GM08714 (cell line): ENCODE measurements around the gene MLN.

Source experiments
- H3K4me3 ChIP-seq: fragments of 200-500 bp; sonication (Bioruptor generic); 2 replicates; pipeline ENCODE4 v1.5.1; 2014; ENCODE audit warnings: mild to moderate bottlenecking, low read length, inconsistent platforms
- ZNF274 ChIP-seq: IDR thresholded peaks from 2 replicates; pipeline ENCODE4 v1.6.1; 2012; ENCODE audit warnings: mild to moderate bottlenecking, low read depth, low read length

The MLN gene, protein sequence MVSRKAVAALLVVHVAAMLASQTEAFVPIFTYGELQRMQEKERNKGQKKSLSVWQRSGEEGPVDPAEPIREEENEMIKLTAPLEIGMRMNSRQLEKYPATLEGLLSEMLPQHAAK

GRCh38 chr6:33803571-33804053, at the start of gene MLN:
Gene MLN, minus strand, starts transcription at chr6:33804003. Its CDS starts 2,840 bp downstream, at chr6:33801163.
- no peak for TF ChIP-seq ZNF274
- H3K4me3 ChIP-seq, result no peak within 1 kb of the TSS

DNA sequence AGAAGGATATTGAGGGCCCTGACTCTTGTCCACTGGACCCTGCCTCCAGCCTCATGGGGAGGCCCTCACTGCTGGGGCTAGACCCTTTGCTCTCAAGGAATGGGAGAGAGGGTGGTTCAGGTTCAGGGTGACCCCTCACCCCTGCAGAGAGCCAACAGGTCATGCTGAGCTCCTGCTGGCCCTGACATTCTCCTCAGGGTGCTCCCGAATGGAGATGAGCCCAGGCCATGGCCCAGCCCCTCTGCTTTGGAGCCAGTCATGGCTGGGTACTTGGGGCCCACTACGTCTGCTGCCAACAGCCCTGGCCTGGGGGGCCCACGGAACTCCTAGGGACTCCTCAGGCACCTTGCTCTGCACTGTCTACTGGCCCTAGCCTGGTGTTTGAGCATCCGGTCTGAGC, 49.2 kb upstream of the MLN start:
- TF ChIP-seq ZNF274, result no peak
- H3K4me3 ChIP-seq, result no peak overlapping the region

GRCh38 chr6:33851959-33852358, 48.2 kb upstream of the MLN start:
- no peak for TF ChIP-seq ZNF274
- no peak overlapping the region for H3K4me3 ChIP-seq

GRCh38 chr6:33850869-33851541, 47.2 kb upstream of the MLN start:
- H3K4me3 ChIP-seq, result no peak overlapping the region
- TF ChIP-seq ZNF274, result no peak

DNA sequence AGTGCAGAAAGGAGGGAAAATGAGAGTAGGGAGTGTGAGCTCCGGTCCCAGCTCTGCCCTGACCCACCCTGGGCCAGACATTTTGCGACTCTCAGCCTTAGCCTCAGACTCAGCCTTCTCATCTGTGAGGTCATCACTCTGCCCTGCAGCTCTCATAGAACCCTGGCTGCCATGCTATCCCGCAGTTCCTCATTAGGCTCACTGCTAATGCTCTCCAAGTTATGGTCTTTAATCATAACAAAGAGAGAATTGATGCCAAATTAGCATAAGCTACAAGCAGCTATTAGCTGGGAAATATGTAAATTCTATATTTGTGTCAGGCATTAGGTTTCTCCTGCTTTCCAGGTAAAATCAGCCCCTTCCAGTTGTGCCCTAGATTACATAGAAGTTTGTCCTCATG, 46.5 kb upstream of the MLN start:
- no peak for TF ChIP-seq ZNF274
- H3K4me3 ChIP-seq, result no peak overlapping the region

DNA sequence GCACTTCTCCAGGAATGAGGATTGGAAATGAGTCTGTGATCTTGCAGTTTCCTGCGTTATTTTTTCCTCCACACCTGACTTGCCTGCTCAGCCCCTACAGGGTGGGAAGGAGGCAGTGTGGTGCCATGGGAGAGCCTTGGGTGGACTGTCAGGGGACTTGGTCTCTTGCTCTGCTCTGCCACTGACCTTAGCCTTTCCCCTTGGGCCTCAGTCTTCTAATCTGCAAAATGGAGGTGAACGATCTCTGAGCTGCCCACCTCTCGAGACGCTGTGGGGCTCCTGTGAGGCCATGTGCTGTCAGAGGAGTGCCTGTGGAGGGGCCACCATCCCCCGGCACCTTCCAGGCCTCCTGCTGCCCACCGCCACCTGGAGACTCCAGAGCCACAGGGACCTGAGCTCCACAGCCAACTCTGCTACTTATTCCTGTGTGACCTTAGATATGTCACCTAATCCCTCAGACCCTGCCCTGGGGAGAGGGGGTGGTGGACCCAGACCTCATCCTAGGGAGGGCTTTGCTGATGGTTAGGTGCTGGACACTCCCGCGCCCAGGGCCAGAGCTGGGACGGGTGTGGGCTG, 45.8 kb upstream of the MLN start:
- TF ChIP-seq ZNF274, result no peak
- no peak overlapping the region for H3K4me3 ChIP-seq

DNA sequence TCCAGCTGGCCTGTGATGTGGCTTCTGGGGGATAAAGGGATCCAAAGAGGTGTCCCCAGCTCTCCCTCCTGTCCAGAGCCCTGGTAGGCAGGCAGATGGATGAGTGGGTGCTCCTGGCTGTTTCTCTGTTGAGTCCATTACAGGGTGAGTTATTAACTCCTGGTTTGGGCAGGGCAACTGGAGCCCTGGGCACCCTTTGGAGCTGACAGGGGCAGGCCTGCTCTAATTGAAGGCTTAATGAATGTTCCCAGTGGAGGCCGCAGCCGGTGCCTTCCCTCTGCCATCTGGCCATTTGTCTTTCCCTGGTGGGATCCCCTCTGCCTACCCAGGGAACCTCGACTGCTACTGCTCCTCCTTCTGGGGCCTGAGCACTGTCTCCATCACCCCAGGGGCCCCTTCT, 44.7 kb upstream of the MLN start:
- no peak overlapping the region for H3K4me3 ChIP-seq
- no peak for TF ChIP-seq ZNF274

DNA sequence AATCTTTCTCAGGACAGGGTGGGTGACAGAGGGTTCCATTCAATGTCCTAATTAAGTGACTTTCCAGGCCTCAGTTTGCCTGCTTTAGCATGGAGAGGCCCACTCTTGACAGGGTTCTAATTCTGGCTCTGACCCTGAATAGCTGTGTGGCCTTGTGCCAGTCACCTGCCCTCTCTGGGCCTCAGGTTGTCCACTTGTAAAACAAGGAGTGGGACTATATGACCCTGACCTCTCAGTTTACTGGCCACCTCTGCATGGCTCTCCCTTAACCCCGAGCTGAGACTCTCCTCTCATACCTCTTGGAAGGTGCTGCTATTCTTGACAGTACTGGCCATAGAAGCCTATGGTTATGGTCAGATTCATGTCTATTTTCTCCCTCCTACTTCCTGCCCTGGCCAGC, 44.1 kb upstream of the MLN start:
- H3K4me3 ChIP-seq, result no peak overlapping the region
- no peak for TF ChIP-seq ZNF274

GRCh38 chr6:33847078-33847477, 43.3 kb upstream of the MLN start:
- no peak for TF ChIP-seq ZNF274
- H3K4me3 ChIP-seq, result no peak overlapping the region

DNA sequence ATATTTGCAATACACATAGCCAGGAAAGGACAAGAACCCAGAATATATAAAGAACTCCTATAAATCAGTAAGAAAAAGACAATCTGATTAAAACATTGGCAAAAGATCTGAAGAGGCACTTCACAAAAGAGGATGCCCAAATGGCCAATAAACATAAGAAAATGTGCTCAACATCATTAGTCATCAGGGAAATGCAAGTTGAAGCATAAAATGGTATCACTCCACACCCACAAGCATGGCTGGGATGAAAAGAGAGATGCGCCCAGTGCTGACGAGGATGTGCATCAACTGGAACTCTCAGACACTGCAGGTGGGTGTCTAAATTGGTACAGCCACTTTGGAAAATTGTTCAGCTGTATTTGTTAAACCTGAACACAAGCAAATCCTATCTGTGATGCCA, 42.4 kb upstream of the MLN start:
- no peak overlapping the region for H3K4me3 ChIP-seq
- no peak for TF ChIP-seq ZNF274

GRCh38 chr6:33845031-33845745, 41.4 kb upstream of the MLN start:
- TF ChIP-seq ZNF274, result no peak
- no peak overlapping the region for H3K4me3 ChIP-seq

DNA sequence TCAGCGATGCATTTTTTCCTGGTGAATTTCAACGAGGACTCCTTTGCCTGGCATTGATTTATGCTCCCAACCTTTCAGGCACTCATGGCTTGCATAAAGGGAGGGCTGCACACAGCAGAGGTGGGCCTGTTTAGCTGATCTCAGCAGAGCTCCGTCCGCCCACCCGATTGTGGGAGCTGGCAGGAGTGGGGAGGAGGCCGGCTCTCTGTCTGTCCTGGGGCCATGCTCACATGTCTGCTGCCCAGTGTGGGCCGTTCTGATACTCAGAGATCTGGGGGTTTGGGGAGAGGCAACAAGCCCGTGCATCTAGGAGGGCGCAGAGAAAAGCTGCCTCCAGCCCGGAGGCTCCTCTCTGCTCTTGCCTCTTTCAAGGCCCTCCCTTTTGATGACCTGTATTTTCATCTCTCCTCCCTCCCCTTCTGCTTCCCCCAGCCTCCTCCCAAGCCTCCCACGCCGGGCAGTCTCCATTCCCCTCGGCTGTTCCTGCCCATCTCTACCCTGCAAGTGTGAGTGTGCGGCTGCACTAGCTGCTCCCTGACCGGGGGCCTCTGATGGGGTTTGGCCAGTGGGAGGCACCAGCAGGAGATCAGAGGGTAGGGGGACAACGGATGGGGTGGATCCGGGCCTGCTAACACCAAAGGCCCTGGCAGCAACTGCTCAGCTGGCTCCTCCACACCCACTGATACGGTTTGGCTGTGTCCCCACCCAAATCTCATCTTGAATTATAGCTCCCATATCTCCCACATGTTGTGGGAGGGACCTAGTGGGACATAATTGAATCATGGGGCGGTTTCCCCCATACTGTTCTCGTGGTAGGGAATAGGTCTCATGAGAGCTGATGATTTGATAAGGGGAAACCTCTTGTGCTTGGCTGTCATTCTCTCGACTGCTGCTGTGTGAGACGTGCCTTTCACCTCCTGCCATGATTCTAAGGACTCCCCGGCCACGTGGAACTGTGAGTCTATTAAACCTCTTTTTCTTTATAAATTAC, 39.6 kb upstream of the MLN start:
- no peak for TF ChIP-seq ZNF274
- H3K4me3 ChIP-seq, result no peak overlapping the region

DNA sequence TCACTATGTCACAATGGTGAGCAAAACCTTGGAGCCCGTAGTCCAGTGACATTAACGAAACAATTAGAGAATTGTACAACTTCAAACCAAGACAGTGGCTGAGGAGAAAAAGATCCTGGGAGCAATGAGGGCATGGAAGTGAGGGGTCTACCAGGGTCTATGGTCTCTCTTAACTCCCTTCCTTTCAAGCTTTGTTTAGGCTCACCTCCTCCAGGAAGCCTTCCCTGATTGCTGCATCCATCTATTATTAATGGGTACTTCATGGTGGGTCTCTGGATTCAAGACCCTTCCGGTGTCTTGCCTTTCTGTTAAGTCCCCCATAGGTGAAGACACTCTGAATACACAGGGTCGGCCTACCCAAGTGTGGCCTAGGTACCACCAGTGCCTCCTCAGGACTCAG, 38.1 kb upstream of the MLN start:
- no peak overlapping the region for H3K4me3 ChIP-seq
- TF ChIP-seq ZNF274, result no peak

DNA sequence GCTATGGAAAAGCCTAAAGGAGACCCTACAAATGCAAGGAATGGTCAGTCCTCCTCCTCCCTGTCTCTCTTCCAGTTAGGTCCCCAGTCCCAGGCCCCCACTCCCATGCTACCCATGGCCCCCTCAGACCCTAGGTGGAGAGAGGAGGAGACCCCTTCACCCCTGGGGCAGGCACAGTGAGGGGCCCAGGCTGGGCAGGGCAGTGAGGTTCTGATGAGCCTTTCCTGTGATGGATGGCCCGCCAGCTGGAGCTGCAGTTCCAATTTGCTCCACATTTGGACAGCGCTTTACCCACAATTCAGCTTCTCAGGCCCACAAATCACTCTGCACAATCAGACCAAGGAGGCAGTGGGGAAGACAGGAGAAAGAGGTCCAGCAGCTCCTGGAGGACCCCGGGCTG, 37.3 kb upstream of the MLN start:
- H3K4me3 ChIP-seq, result no peak overlapping the region
- no peak for TF ChIP-seq ZNF274
